Esophagus (tissue), 2 donors: ENCODE data around the gene TCERG1L. TPM values are rescaled to one million over a fixed set of nuclear protein-coding genes. Genes with fewer than 3 reads are reported as not detected.
"Not testable (repeated sequence)": the region's sequence is repeated elsewhere in the genome, so short reads cannot be mapped to it uniquely, and the experiment has no call there.

Source experiments
- H3K27ac ChIP-seq, 2 donors: one replicate each; pipeline ENCODE4 v1.5.1; 2013; ENCODE audit warnings: low read depth in 2 of 2, mild to moderate bottlenecking in 2 of 2, inconsistent platforms in 1 of 2, low read length in 1 of 2, moderate library complexity in 1 of 2
- H3K27me3 ChIP-seq, 2 donors: one replicate each; pipeline ENCODE4 v1.6.1; 2013; ENCODE audit warnings: low read length in 2 of 2, control low read depth in 1 of 2, mild to moderate bottlenecking in 1 of 2; ENCODE audit not compliant: insufficient read depth in 2 of 2, control insufficient read depth in 1 of 2
- H3K36me3 ChIP-seq, 2 donors: one replicate each; pipeline ENCODE4 v1.6.1; 2013; ENCODE audit warnings: low read length in 1 of 2; ENCODE audit not compliant: control insufficient read depth in 2 of 2, insufficient read depth in 2 of 2
- H3K4me1 ChIP-seq, 2 donors: one replicate each; pipeline ENCODE4 v1.6.1; 2013; ENCODE audit warnings: low read length in 1 of 2; ENCODE audit not compliant: control insufficient read depth in 2 of 2, insufficient read depth in 2 of 2
- H3K4me3 ChIP-seq, 2 donors: one replicate each; pipeline ENCODE4 v1.5.1; 2013; ENCODE audit warnings: low read length in 2 of 2, mild to moderate bottlenecking in 2 of 2, low read depth in 1 of 2, moderate library complexity in 1 of 2
- H3K9me3 ChIP-seq, 2 donors: one replicate each; pipeline ENCODE4 v1.6.1; 2013; ENCODE audit warnings: mild to moderate bottlenecking in 2 of 2, low read depth in 1 of 2, low read length in 1 of 2, moderate library complexity in 1 of 2; ENCODE audit not compliant: control insufficient read depth in 2 of 2, insufficient read depth in 1 of 2
- WGBS, 2 donors: extraction: QIAGEN DNeasy Blood & Tissue Kit; methylation state at CpG; one replicate each; pipeline ENCODE4 v1.1.7; 2013; 5-methylcytosine and 5-hydroxymethylcytosine counted together
- polyA plus RNA-seq, 2 donors: library from polyadenylated mRNA; stranded (reverse); fragments of 200-250 nt; gene quantifications; one replicate each; pipeline ENCODE4 v1.2.3, GENCODE V29; 2013
- donor health status: healthy with polysubstance abuse.
- donor health status: Bipolar disorder and iron deficiency.

Gene TCERG1L
- polyA plus RNA-seq, 2 donors: 0.48 TPM; not detected in 1

- Histone ChIP-seq H3K4me1 (no peaks in the 10 kb centered on the region), H3K9me3 (peaks cover 0 to 10% of the 10 kb centered on the region in 2 donors), H3K4me3 (no peak overlapping the region), H3K27ac (no peak overlapping the region), H3K36me3 (no peaks in the 10 kb centered on the region), H3K27me3 (no peaks in the 10 kb centered on the region)
- 75 to 81% methylated on average over 29 of the region's 29 CpGs for WGBS, 2 donors
Observed at GRCh38 chr10:131178521-131179331, 132.8 kb downstream of the TCERG1L start.

GRCh38 chr10:131177431-131178327 is 133.8 kb downstream of the TCERG1L start:
- H3K27me3 ChIP-seq: no peaks in the 10 kb centered on the region
- WGBS, 2 donors: 69 to 74% methylated on average over 31 of the region's 31 CpGs
- no peak overlapping the region for H3K4me3 ChIP-seq
- H3K36me3 ChIP-seq: no peaks in the 10 kb centered on the region
- no peak overlapping the region for H3K27ac ChIP-seq
- H3K4me1 ChIP-seq: no peaks in the 10 kb centered on the region
- peaks cover 0 to 10% of the 10 kb centered on the region in 2 donors for H3K9me3 ChIP-seq

GRCh38 chr10:131176907-131177306 is 134.6 kb downstream of the TCERG1L start:
- H3K27me3 ChIP-seq: no peaks in the 10 kb centered on the region
- 79 to 81% methylated on average over 8 of the region's 8 CpGs for WGBS, 2 donors
- H3K4me3 ChIP-seq: no peak overlapping the region
- peaks cover 0 to 10% of the 10 kb centered on the region in 2 donors for H3K9me3 ChIP-seq
- no peak overlapping the region for H3K27ac ChIP-seq
- no peaks in the 10 kb centered on the region for H3K4me1 ChIP-seq
- no peaks in the 10 kb centered on the region for H3K36me3 ChIP-seq

GRCh38 chr10:131176324-131176723 is 135.2 kb downstream of the TCERG1L start:
- WGBS, 2 donors: 81 to 84% methylated on average over 7 of the region's 7 CpGs
- peaks cover 0 to 10% of the 10 kb centered on the region in 2 donors for H3K9me3 ChIP-seq
- H3K4me1 ChIP-seq, H3K27ac ChIP-seq, H3K4me3 ChIP-seq, H3K36me3 ChIP-seq, H3K27me3 ChIP-seq: not testable (repeated sequence)

GRCh38 chr10:131175891-131176290 is 135.6 kb downstream of the TCERG1L start:
- no peaks in the 10 kb centered on the region for H3K36me3 ChIP-seq

GRCh38 chr10:131174651-131175540 is 136.6 kb downstream of the TCERG1L start:
- WGBS, 2 donors: 71 to 77% methylated on average over 15 of the region's 15 CpGs

More at GRCh38 chr10:131175891-131176290, 135.6 kb downstream of the TCERG1L start:
- Histone ChIP-seq H3K4me3 (no peak overlapping the region), H3K27me3 (no peaks in the 10 kb centered on the region), H3K27ac (no peak overlapping the region), H3K4me1 (no peaks in the 10 kb centered on the region), H3K9me3 (peaks cover 0 to 10% of the 10 kb centered on the region in 2 donors)
- 93 to 95% methylated on average over 13 of the region's 13 CpGs for WGBS, 2 donors

GRCh38 chr10:131174211-131174565 is 137.3 kb downstream of the TCERG1L start:
- no peaks in the 10 kb centered on the region for H3K4me1 ChIP-seq
- H3K36me3 ChIP-seq: no peaks in the 10 kb centered on the region

More at GRCh38 chr10:131174651-131175540, 136.6 kb downstream of the TCERG1L start:
- no peaks in the 10 kb centered on the region for H3K36me3 ChIP-seq
- H3K9me3 ChIP-seq: peaks cover 0 to 10% of the 10 kb centered on the region in 2 donors
- H3K27me3 ChIP-seq: no peaks in the 10 kb centered on the region
- no peak overlapping the region for H3K4me3 ChIP-seq
- no peak overlapping the region for H3K27ac ChIP-seq
- H3K4me1 ChIP-seq: no peaks in the 10 kb centered on the region

GRCh38 chr10:131173484-131174210 is 137.9 kb downstream of the TCERG1L start:
- 86 to 88% methylated on average over 12 of the region's 12 CpGs for WGBS, 2 donors
- no peaks in the 10 kb centered on the region for H3K27me3 ChIP-seq
- H3K4me3 ChIP-seq: no peak overlapping the region
- peaks cover 0 to 10% of the 10 kb centered on the region in 2 donors for H3K9me3 ChIP-seq
- no peak overlapping the region for H3K27ac ChIP-seq
- H3K36me3 ChIP-seq: no peaks in the 10 kb centered on the region
- no peaks in the 10 kb centered on the region for H3K4me1 ChIP-seq

More at GRCh38 chr10:131174211-131174565, 137.3 kb downstream of the TCERG1L start:
- H3K9me3 ChIP-seq: peaks cover 0 to 10% of the 10 kb centered on the region in 2 donors
- H3K27me3 ChIP-seq: no peaks in the 10 kb centered on the region
- H3K27ac ChIP-seq: no peak overlapping the region
- H3K4me3 ChIP-seq: no peak overlapping the region
- WGBS, 2 donors: 64 to 74% methylated on average over 13 of the region's 13 CpGs
